Left renal cortex interstitium (tissue), 4 donors: ENCODE results near the gene CTNS. TPM values are rescaled to one million over a fixed set of nuclear protein-coding genes. Genes with fewer than 3 reads are reported as not detected.
"Not testable (repeated sequence)": the region's sequence is repeated elsewhere in the genome, so short reads cannot be mapped to it uniquely, and the experiment has no call there.

Experiments
- DNase-seq, 4 donors: peaks; one replicate each; pipeline ENCODE4 v3.0.0-alpha.2; 2013; ENCODE audit warnings: low read depth in 4 of 4, low spot score in 2 of 4, missing footprints in 1 of 4
- polyA plus RNA-seq, 4 donors: library from polyadenylated mRNA; unstranded; fragments of 120-200 nt; gene quantifications; one replicate each; pipeline ENCODE4 v1.2.1, GENCODE V29; 2013; ENCODE audit not compliant: insufficient read length in 4 of 4

CTNS gene
- polyA plus RNA-seq, 4 donors, result 19.9 to 24.8 (median 21.9) TPM

GRCh38 chr17:3681565-3681964 is 45.0 kb downstream of the CTNS start:
- DNase-seq, result no peak

GRCh38 chr17:3682033-3682432 is 45.5 kb downstream of the CTNS start:
- DNase-seq, result no peak

- no peak for DNase-seq
These were observed 46.5 kb downstream of the CTNS start for GRCh38 chr17:3683054-3683511.

- no peak for DNase-seq
These were observed 48.6 kb downstream of the CTNS start for GRCh38 chr17:3685174-3685573.

- DNase-seq, result no peak
These were observed 51.5 kb downstream of the CTNS start for GRCh38 chr17:3688027-3688553.

GRCh38 chr17:3688852-3689261 is 52.3 kb downstream of the CTNS start:
- no peak for DNase-seq

- no peak for DNase-seq
These were observed 52.9 kb downstream of the CTNS start for GRCh38 chr17:3689262-3690093.

GRCh38 chr17:3690094-3690715 is 53.6 kb downstream of the CTNS start:
- DNase-seq, result no peak

- no peak for DNase-seq
These were observed 55.1 kb downstream of the CTNS start for GRCh38 chr17:3691617-3692067.

GRCh38 chr17:3692346-3692745 is 55.8 kb downstream of the CTNS start:
- no peak for DNase-seq

GRCh38 chr17:3693141-3693540 is 56.6 kb downstream of the CTNS start:
- no peak for DNase-seq

GRCh38 chr17:3693829-3694231 is 57.3 kb downstream of the CTNS start:
- no peak for DNase-seq

- DNase-seq, result no peak
These were observed 58.7 kb downstream of the CTNS start for GRCh38 chr17:3695129-3695722.

GRCh38 chr17:3695723-3696411 is 59.3 kb downstream of the CTNS start, which contains the start of gene P2RX5:
P2RX5 (minus strand) TSS chr17:3696155; CDS start chr17:3696005, 150 bp downstream.
- DNase-seq, result no peak

- DNase-seq, result no peak
These were observed 60.5 kb downstream of the CTNS start for GRCh38 chr17:3697103-3697476.

- no peak for DNase-seq
These were observed 61.6 kb downstream of the CTNS start for GRCh38 chr17:3698139-3698538.

- DNase-seq, result no peak
These were observed 63.4 kb downstream of the CTNS start for GRCh38 chr17:3699951-3700350.

- not testable (repeated sequence) for DNase-seq
These were observed 65.5 kb downstream of the CTNS start for GRCh38 chr17:3702041-3702539.

GRCh38 chr17:3704931-3705717 is 68.6 kb downstream of the CTNS start:
- no peak for DNase-seq

- not testable (repeated sequence) for DNase-seq
These were observed 69.1 kb downstream of the CTNS start for GRCh38 chr17:3705718-3705984.
